SK-N-DZ (cell line): ENCODE results near the gene DNAAF5.

Experiments used
- DNase-seq: peaks from one replicate; pipeline ENCODE4 v3.0.0-alpha.2; 2015; ENCODE audit warnings: low spot score

DNAAF5 gene

DNA sequence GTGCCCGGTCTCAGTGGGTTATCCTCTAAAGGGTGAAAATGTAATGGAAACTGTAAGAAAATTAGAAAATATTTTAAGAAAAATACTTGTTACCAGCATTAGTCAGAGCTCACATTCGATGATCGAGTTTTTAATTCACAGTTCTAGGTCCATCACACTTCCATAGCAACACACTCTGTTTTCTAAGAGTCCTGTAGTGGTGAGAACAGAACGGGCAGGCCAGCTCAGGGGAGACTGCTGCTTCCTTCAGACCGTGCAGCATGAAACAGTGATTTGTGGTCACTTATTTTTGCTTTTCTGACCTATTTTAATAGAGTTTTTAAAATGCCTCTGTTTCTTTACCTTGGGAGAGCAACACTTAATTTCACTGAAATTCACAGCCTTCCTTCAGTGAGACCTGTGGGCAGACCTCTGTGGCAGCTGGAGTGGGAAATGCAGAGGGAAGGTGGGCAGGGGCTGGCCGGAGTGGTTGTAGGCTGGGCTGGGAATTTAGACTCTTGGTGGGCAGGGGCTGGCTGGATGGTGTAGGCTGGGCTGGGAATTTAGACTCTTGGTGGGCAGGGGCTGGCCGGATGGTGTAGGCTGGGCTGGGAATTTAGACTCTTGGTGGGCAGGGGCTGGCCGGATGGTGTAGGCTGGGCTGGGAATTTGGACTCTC, 107.2 kb downstream of the DNAAF5 start:
- no peak for DNase-seq

GRCh38 chr7:834277-834676, 107.8 kb downstream of the DNAAF5 start:
- DNase-seq = no peak

- DNase-seq = no peak
Measured at GRCh38 chr7:835021-835420, 108.5 kb downstream of the DNAAF5 start.

GRCh38 chr7:835485-836401, 109.2 kb downstream of the DNAAF5 start:
- DNase-seq = no peak
